PFSK-1 (cell line): ENCODE measurements around the gene GMDS.

Source experiments
- FOXP2 ChIP-seq: optimal IDR thresholded peaks from 2 replicates; pipeline ENCODE3; 2011; ENCODE audit warnings: borderline replicate concordance, control low read depth, inconsistent platforms; ENCODE audit not compliant: insufficient read depth; ENCODE audit errors: extremely low read length, extremely low read depth
- POLR2AphosphoS5 ChIP-seq: IDR thresholded peaks from 2 replicates; pipeline ENCODE4 v1.6.1; 2012; ENCODE audit warnings: low read depth, mild to moderate bottlenecking, control low read depth, low read length, moderate library complexity
- SIN3A ChIP-seq: IDR thresholded peaks from 2 replicates; pipeline ENCODE4 v1.6.1; 2012; ENCODE audit warnings: mild to moderate bottlenecking, low read length, moderate library complexity, borderline replicate concordance; ENCODE audit not compliant: insufficient read depth
- TAF1 ChIP-seq: IDR thresholded peaks from 2 replicates; pipeline ENCODE4 v1.6.1; 2012; ENCODE audit warnings: low read length, control low read depth, borderline replicate concordance; ENCODE audit not compliant: insufficient read depth
- TF ChIP-seq, protein P1 (sequence below), 2 experiments: IDR thresholded peaks; 2 replicates each; pipeline versions ENCODE4 v1.6.1 to v1.8.0; 2011 to 2012; ENCODE audit warnings: low read depth in 2 of 2, low read length in 2 of 2, control low read depth in 1 of 2, inconsistent platforms in 1 of 2, mild to moderate bottlenecking in 1 of 2, moderate library complexity in 1 of 2; ENCODE audit not compliant: insufficient read depth in 1 of 2

Gene GMDS

GRCh38 chr6:1987640-1988039 is 257.8 kb downstream of the GMDS start:
- TF ChIP-seq, protein P1, sequence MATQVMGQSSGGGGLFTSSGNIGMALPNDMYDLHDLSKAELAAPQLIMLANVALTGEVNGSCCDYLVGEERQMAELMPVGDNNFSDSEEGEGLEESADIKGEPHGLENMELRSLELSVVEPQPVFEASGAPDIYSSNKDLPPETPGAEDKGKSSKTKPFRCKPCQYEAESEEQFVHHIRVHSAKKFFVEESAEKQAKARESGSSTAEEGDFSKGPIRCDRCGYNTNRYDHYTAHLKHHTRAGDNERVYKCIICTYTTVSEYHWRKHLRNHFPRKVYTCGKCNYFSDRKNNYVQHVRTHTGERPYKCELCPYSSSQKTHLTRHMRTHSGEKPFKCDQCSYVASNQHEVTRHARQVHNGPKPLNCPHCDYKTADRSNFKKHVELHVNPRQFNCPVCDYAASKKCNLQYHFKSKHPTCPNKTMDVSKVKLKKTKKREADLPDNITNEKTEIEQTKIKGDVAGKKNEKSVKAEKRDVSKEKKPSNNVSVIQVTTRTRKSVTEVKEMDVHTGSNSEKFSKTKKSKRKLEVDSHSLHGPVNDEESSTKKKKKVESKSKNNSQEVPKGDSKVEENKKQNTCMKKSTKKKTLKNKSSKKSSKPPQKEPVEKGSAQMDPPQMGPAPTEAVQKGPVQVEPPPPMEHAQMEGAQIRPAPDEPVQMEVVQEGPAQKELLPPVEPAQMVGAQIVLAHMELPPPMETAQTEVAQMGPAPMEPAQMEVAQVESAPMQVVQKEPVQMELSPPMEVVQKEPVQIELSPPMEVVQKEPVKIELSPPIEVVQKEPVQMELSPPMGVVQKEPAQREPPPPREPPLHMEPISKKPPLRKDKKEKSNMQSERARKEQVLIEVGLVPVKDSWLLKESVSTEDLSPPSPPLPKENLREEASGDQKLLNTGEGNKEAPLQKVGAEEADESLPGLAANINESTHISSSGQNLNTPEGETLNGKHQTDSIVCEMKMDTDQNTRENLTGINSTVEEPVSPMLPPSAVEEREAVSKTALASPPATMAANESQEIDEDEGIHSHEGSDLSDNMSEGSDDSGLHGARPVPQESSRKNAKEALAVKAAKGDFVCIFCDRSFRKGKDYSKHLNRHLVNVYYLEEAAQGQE (IDR thresholded peaks at IDR 0.05; ENCODE audit: insufficient read depth in 1 of 2, low read depth in 2 of 2, low read length in 2 of 2) = no peak
- TF ChIP-seq POLR2AphosphoS5 (no peak), SIN3A (no peak), TAF1 (no peak), FOXP2 (no peak)

GRCh38 chr6:1986454-1987243 is 258.8 kb downstream of the GMDS start:
- TF ChIP-seq POLR2AphosphoS5 = no peak
- no peak for TF ChIP-seq FOXP2
- no peak for TF ChIP-seq SIN3A
- TF ChIP-seq, protein P1 (IDR thresholded peaks at IDR 0.05; ENCODE audit: insufficient read depth in 1 of 2, low read depth in 2 of 2, low read length in 2 of 2) = no peak
- TF ChIP-seq TAF1 = no peak

GRCh38 chr6:1984346-1984994 is 260.9 kb downstream of the GMDS start:
- no peak for TF ChIP-seq POLR2AphosphoS5
- no peak for TF ChIP-seq TAF1
- TF ChIP-seq, protein P1 (IDR thresholded peaks at IDR 0.05; ENCODE audit: insufficient read depth in 1 of 2, low read depth in 2 of 2, low read length in 2 of 2) = no peak
- no peak for TF ChIP-seq SIN3A
- TF ChIP-seq FOXP2 = no peak

GRCh38 chr6:1983850-1984249 is 261.6 kb downstream of the GMDS start:
- TF ChIP-seq TAF1 = no peak
- TF ChIP-seq POLR2AphosphoS5 = no peak
- no peak for TF ChIP-seq SIN3A

DNA sequence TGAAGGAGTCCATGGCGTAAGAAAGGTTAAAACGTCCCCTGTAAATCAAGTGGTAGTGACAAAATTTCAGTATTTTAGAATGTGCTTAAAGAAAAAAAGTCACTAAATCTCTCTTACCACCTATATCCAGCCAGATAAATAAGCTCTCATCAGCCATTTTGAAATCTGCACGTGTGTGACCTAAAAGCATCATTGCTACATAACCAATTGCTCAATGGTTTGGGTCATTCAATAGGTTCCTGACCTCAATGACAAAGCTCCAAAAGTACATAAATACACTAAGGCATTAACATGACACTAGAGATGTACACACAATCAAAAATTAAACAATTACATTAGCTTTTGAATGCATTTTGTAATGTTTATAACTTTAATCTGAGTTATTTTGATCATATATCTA is 272.4 kb downstream of the GMDS start:
- TF ChIP-seq TAF1 = no peak
- TF ChIP-seq POLR2AphosphoS5 = no peak
- TF ChIP-seq SIN3A = no peak
- TF ChIP-seq, protein P1 (IDR thresholded peaks at IDR 0.05; ENCODE audit: insufficient read depth in 1 of 2, low read depth in 2 of 2, low read length in 2 of 2) = no peak
- no peak for TF ChIP-seq FOXP2
